ENCODE data around the gene GFM2. TPM values are rescaled to one million over a fixed set of nuclear protein-coding genes. Genes with fewer than 3 reads are reported as not detected.

The GFM2 gene
- total and polyA plus RNA-seq, 2 of the 8 experiments (the other 6 are each of a cell fraction or from before 2014, with no cell fraction given) = 17.8 to 30.6 TPM

- TF ChIP-seq SP1 (IDR thresholded peaks at IDR 0.05; ENCODE audit: low read depth, low read length) (no peak), CBX8 (IDR thresholded peaks at IDR 0.05; ENCODE audit: borderline replicate concordance, low read depth, low read length) (no peak), ATF2 (IDR thresholded peaks at IDR 0.05; ENCODE audit: low read length) (no peak), RAD21 (IDR thresholded peaks at IDR 0.05 in 1 of 2, conservative IDR thresholded peaks at IDR 0.05 in 1 of 2; ENCODE audit: low read depth in 2 of 2, low read length in 2 of 2) (peak; percentile 12 to 14; a peak in 2 of 4 replicates), GABPA (IDR thresholded peaks at IDR 0.05; ENCODE audit: borderline replicate concordance, insufficient read depth, low read length) (no peak), PHF8 (conservative IDR thresholded peaks at IDR 0.05; ENCODE audit: low read depth, low read length) (peak; percentile 93), FOSL1 (IDR thresholded peaks at IDR 0.05; ENCODE audit: insufficient read depth, low read depth, low read length) (no peak), SAP30 (IDR thresholded peaks at IDR 0.05; ENCODE audit: insufficient read depth, insufficient replicate concordance, low read length) (no peak), SUZ12 (IDR thresholded peaks at IDR 0.05; ENCODE audit: low read length) (no peak; the same call in 1 of the 2 replicates), BRCA1 (IDR thresholded peaks at IDR 0.05; ENCODE audit: low read depth, low read length) (no peak), SIX5 (IDR thresholded peaks at IDR 0.05; ENCODE audit: low read depth, low read length) (no peak), RNF2 (IDR thresholded peaks at IDR 0.05; ENCODE audit: borderline replicate concordance, low read depth, low read length, missing control alignments, poor library complexity, severe bottlenecking) (no peak), RBBP5 (IDR thresholded peaks at IDR 0.05; ENCODE audit: borderline replicate concordance, low read depth, low read length) (peak; percentile 84; the same call in 1 of the 2 replicates), CREB1 (IDR thresholded peaks at IDR 0.05) (peak; percentile 60; the same call in 1 of the 2 replicates), SP4 (IDR thresholded peaks at IDR 0.05; ENCODE audit: low read length) (no peak), RXRA (IDR thresholded peaks at IDR 0.05; ENCODE audit: insufficient read depth, low read depth, low read length) (no peak), POLR2AphosphoS5 (IDR thresholded peaks at IDR 0.05; ENCODE audit: low read depth, low read length) (peak; percentile 88)
- TF ChIP-seq, protein P1, sequence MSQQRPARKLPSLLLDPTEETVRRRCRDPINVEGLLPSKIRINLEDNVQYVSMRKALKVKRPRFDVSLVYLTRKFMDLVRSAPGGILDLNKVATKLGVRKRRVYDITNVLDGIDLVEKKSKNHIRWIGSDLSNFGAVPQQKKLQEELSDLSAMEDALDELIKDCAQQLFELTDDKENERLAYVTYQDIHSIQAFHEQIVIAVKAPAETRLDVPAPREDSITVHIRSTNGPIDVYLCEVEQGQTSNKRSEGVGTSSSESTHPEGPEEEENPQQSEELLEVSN (IDR thresholded peaks at IDR 0.05) = peak; percentile 68
These were observed 81.7 kb downstream of the GFM2 start, which contains the start of gene HEXB (continued) for GRCh38 chr5:74684900-74685851.
